ENCODE data around the gene STAC3.

Gene STAC3

GRCh38 chr12:57268264-57268663 lies 17.3 kb upstream of the STAC3 start:
- Histone ChIP-seq H4K20me1 (ENCODE audit: control insufficient read depth, insufficient read depth, low read depth, low read length) (no peaks in the 10 kb centered on the region), H3K27ac (ENCODE audit: low read depth, low read length) (no peak overlapping the region), H3K4me1 (ENCODE audit: control insufficient read depth, low read length) (peaks cover 7% of the 10 kb centered on the region), H3K36me3 (ENCODE audit: control insufficient read depth, low read length) (peaks cover 47% of the 10 kb centered on the region), H3K4me2 (ENCODE audit: low read length) (no peak overlapping the region), H3K79me2 (ENCODE audit: control insufficient read depth, low read length) (no peaks in the 10 kb centered on the region), H3K27me3 (ENCODE audit: control insufficient read depth, low read length) (no peaks in the 10 kb centered on the region), H3K4me3 (ENCODE audit: low read length) (no peak overlapping the region), H3F3A (ENCODE audit: control insufficient read depth, insufficient read depth) (peaks cover 4% of the 10 kb centered on the region; the same call in 1 of the 2 replicates), H3K9me3 (ENCODE audit: control insufficient read depth, insufficient read depth, low read length) (no peaks in the 10 kb centered on the region), H3K9me2 (replicated peaks; ENCODE audit: control insufficient read depth, low read length) (no peaks in the 10 kb centered on the region)
- TF ChIP-seq EZH2phosphoT487 (IDR thresholded peaks at IDR 0.05; ENCODE audit: borderline replicate concordance, low read length): no peak
- TF ChIP-seq, protein P1, sequence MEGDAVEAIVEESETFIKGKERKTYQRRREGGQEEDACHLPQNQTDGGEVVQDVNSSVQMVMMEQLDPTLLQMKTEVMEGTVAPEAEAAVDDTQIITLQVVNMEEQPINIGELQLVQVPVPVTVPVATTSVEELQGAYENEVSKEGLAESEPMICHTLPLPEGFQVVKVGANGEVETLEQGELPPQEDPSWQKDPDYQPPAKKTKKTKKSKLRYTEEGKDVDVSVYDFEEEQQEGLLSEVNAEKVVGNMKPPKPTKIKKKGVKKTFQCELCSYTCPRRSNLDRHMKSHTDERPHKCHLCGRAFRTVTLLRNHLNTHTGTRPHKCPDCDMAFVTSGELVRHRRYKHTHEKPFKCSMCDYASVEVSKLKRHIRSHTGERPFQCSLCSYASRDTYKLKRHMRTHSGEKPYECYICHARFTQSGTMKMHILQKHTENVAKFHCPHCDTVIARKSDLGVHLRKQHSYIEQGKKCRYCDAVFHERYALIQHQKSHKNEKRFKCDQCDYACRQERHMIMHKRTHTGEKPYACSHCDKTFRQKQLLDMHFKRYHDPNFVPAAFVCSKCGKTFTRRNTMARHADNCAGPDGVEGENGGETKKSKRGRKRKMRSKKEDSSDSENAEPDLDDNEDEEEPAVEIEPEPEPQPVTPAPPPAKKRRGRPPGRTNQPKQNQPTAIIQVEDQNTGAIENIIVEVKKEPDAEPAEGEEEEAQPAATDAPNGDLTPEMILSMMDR (IDR thresholded peaks at IDR 0.05; ENCODE audit: low read depth, low read length, poor library complexity, severe bottlenecking): no peak

GRCh38 chr12:57266681-57267080 lies 15.7 kb upstream of the STAC3 start:
- no peak for TF ChIP-seq EZH2phosphoT487 (IDR thresholded peaks at IDR 0.05; ENCODE audit: borderline replicate concordance, low read length)
- TF ChIP-seq, protein P1 (IDR thresholded peaks at IDR 0.05; ENCODE audit: low read depth, low read length, poor library complexity, severe bottlenecking): no peak
- Histone ChIP-seq H3K27ac (ENCODE audit: low read depth, low read length) (no peak overlapping the region), H3K79me2 (ENCODE audit: control insufficient read depth, low read length) (no peaks in the 10 kb centered on the region), H3K27me3 (ENCODE audit: control insufficient read depth, low read length) (no peaks in the 10 kb centered on the region), H3K36me3 (ENCODE audit: control insufficient read depth, low read length) (peaks cover 43% of the 10 kb centered on the region), H3K9me3 (ENCODE audit: control insufficient read depth, insufficient read depth, low read length) (no peaks in the 10 kb centered on the region), H3K4me2 (ENCODE audit: low read length) (no peak overlapping the region), H3F3A (ENCODE audit: control insufficient read depth, insufficient read depth) (peaks cover 4% of the 10 kb centered on the region; the same call in 1 of the 2 replicates), H3K9me2 (replicated peaks; ENCODE audit: control insufficient read depth, low read length) (no peaks in the 10 kb centered on the region), H3K4me3 (ENCODE audit: low read length) (no peak overlapping the region), H3K4me1 (ENCODE audit: control insufficient read depth, low read length) (peaks cover 7% of the 10 kb centered on the region), H4K20me1 (ENCODE audit: control insufficient read depth, insufficient read depth, low read depth, low read length) (no peaks in the 10 kb centered on the region)

- Histone ChIP-seq H3K4me2 (ENCODE audit: low read length) (no peak overlapping the region), H3K4me1 (ENCODE audit: control insufficient read depth, low read length) (peaks cover 7% of the 10 kb centered on the region), H3K9me3 (ENCODE audit: control insufficient read depth, insufficient read depth, low read length) (no peaks in the 10 kb centered on the region), H4K20me1 (ENCODE audit: control insufficient read depth, insufficient read depth, low read depth, low read length) (no peaks in the 10 kb centered on the region), H3K27me3 (ENCODE audit: control insufficient read depth, low read length) (no peaks in the 10 kb centered on the region), H3K27ac (ENCODE audit: low read depth, low read length) (no peak overlapping the region), H3K36me3 (ENCODE audit: control insufficient read depth, low read length) (peaks cover 32% of the 10 kb centered on the region), H3F3A (ENCODE audit: control insufficient read depth, insufficient read depth) (peaks cover 4% of the 10 kb centered on the region; the same call in 1 of the 2 replicates), H3K9me2 (replicated peaks; ENCODE audit: control insufficient read depth, low read length) (no peaks in the 10 kb centered on the region), H3K79me2 (ENCODE audit: control insufficient read depth, low read length) (no peaks in the 10 kb centered on the region), H3K4me3 (ENCODE audit: low read length) (no peak overlapping the region)
- TF ChIP-seq EZH2phosphoT487 (IDR thresholded peaks at IDR 0.05; ENCODE audit: borderline replicate concordance, low read length): no peak
- TF ChIP-seq, protein P1 (IDR thresholded peaks at IDR 0.05; ENCODE audit: low read depth, low read length, poor library complexity, severe bottlenecking): no peak
These were observed 12.1 kb upstream of the STAC3 start for GRCh38 chr12:57263096-57263495.

Measured in DOHH2 (cell line).